Neural cell (in vitro differentiated cells): ENCODE data around the gene YWHAE.

Source experiments
- CTCF ChIP-seq: fragments of 450-650 bp; IDR thresholded peaks from 2 replicates; pipeline ENCODE4 v1.5.1; 2014; ENCODE audit warnings: antibody characterized with exemption, mild to moderate bottlenecking, moderate library complexity; ENCODE audit not compliant: poor library complexity, severe bottlenecking
- EP300 ChIP-seq: fragments of 450-650 bp; conservative IDR thresholded peaks from 2 replicates; pipeline ENCODE4 v1.6.1; 2014; ENCODE audit warnings: antibody characterized with exemption, mild to moderate bottlenecking, moderate library complexity; ENCODE audit not compliant: poor library complexity, severe bottlenecking
- EZH2 ChIP-seq: fragments of 200-600, 300-800 bp; shearing (Covaris generic), sonication (generic); IDR thresholded peaks from 2 replicates; pipeline ENCODE4 v1.6.1; 2014; ENCODE audit warnings: antibody characterized with exemption, low read length, borderline replicate concordance, mild to moderate bottlenecking; ENCODE audit not compliant: insufficient read depth, poor library complexity, severe bottlenecking
- MXI1 ChIP-seq: fragments of 450-650 bp; conservative IDR thresholded peaks from 2 replicates; pipeline ENCODE4 v1.6.1; 2014; ENCODE audit warnings: antibody characterized with exemption, mild to moderate bottlenecking; ENCODE audit not compliant: poor library complexity, severe bottlenecking
- POLR2AphosphoS5 ChIP-seq: IDR thresholded peaks from 2 replicates; pipeline ENCODE4 v1.6.1; 2012
- RAD21 ChIP-seq: fragments of 450-650 bp; conservative IDR thresholded peaks from 2 replicates; pipeline ENCODE4 v1.6.1; 2014; ENCODE audit warnings: antibody characterized with exemption, mild to moderate bottlenecking, moderate library complexity
- REST ChIP-seq: IDR thresholded peaks from 2 replicates; pipeline ENCODE4 v1.6.1; 2012; ENCODE audit warnings: borderline replicate concordance
- SMC3 ChIP-seq: fragments of 450-650 bp; conservative IDR thresholded peaks from 2 replicates; pipeline ENCODE4 v1.6.1; 2014; ENCODE audit warnings: antibody characterized with exemption, mild to moderate bottlenecking, moderate library complexity; ENCODE audit not compliant: poor library complexity
- TAF1 ChIP-seq: IDR thresholded peaks from 2 replicates; pipeline ENCODE4 v1.6.1; 2012; ENCODE audit warnings: low read depth

- TF ChIP-seq CTCF, result no peak
- no peak for TF ChIP-seq MXI1
- TF ChIP-seq REST, result no peak
- no peak for TF ChIP-seq EZH2
- TF ChIP-seq POLR2AphosphoS5, result no peak
- TF ChIP-seq EP300, result no peak
- TF ChIP-seq RAD21, result no peak
- TF ChIP-seq SMC3, result no peak
- TF ChIP-seq TAF1, result no peak
Measured at GRCh38 chr17:1347589-1348323, 52.3 kb downstream of the YWHAE start.
